Stimulated activated CD8-positive, alpha-beta memory T cell treated with anti-CD3 and anti-CD28 coated beads, Interleukin-15, amount 100 ng/mL, for 4 hours (primary cell): ENCODE data around the gene TMA16.
"Not testable (repeated sequence)": the region's sequence is repeated elsewhere in the genome, so short reads cannot be mapped to it uniquely, and the experiment has no call there.

ENCODE experiments used
- DNase-seq, 2 donors: peaks; one replicate each; pipeline ENCODE4 v3.0.0-alpha.2; 2020; ENCODE audit warnings: low read depth in 2 of 2

Gene TMA16

GRCh38 chr4:163515198-163515597 lies 20.7 kb downstream of the TMA16 start:
- no peak for DNase-seq

GRCh38 chr4:163523791-163524365 lies 29.4 kb downstream of the TMA16 start:
- no peak for DNase-seq

DNA sequence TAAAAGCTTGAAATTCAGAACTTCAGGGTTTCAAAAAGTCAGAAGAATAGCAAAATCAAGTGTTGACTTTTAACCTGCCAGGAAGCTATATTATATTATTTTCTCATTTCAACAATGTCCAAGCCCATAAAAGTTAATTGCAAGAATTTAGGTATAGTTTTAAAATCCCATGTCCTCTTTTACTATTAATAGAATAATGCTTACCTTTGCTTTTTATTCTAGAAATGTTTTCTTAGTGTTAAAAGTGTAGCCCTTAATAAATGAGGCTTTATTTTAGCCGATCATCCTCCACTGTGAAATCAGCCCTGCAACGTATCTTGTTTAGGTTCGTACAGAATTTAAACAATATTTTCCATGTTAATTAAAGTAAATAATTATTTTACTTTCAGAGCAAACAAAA lies 31.5 kb downstream of the TMA16 start:
- DNase-seq, result no peak

GRCh38 chr4:163527172-163527571 lies 32.7 kb downstream of the TMA16 start:
- no peak for DNase-seq

DNA sequence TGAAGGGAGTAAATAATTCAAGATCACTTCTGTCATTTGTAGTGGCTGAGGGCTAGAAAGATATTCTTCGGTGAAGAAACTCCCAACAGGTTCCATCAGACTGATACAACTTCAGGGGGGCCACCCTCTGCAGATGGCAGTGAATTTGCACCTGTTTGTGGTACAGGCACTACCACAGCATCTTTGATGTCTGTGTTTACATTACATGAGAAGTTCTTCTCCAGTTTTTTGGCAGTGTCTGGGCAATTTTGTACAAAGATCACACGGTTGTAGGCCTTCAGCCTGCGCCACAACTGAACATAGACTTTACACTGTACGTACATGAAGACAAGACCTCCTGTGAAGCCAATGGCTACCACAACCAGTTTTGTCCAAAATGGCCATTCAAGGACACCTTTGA lies 34.2 kb downstream of the TMA16 start:
- no peak for DNase-seq

DNA sequence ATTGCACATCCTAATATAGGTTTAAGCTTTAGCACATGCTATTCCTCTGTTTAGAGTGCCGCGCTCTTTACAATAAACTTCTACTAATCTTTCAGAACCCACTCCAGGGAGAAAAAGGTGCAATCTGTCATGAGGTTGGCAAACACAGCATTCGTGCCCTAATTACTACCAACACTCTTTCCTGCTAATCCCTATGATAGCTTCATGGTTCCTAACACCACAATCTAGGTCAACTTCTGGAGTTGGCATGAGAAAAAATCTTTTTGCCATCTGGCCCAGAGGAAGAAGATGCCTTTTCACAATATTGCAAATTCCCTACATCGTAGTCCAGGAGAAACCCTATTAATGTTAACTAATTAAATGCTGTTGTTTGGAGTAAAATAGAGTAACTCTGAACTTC lies 39.6 kb downstream of the TMA16 start:
- DNase-seq, result no peak

DNA sequence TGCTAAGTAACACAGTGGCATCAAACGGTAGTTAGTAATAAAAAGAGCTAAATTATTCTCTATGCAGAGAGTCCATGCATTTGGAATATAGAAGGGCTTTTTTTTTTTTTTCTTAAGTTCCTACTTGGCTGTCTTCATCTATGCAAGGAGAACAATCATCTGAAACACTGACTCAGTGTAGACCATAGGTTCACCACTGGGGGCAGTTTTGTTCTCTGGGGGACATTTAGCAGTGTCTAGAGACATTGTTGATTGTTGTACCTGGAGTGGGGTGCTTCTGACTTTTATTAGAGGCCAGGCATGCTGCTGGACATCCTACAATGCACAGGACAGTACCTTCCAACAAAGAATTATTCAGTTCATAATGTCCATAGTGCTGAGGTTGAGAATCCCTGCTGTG lies 41.2 kb downstream of the TMA16 start:
- DNase-seq, result no peak

DNA sequence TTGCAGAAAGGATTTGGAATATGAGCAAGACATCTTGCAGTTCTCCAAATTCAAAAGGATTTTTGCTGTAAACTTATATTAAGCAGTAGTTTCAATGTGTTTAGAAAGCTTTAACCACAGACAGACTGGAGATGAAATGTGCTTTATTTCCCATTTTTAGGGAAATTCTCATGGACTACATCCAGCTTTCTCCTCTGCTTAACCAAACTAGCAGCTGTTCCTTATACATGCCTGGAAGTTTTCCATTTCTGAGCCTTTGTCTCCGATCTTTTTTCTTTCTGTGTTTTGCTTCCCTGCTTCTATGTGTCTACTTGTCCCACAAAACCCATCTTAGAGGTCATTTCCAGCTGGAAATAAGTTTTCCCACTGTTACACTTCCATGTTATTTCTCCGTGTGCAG lies 41.6 kb downstream of the TMA16 start:
- DNase-seq, result no peak

DNA sequence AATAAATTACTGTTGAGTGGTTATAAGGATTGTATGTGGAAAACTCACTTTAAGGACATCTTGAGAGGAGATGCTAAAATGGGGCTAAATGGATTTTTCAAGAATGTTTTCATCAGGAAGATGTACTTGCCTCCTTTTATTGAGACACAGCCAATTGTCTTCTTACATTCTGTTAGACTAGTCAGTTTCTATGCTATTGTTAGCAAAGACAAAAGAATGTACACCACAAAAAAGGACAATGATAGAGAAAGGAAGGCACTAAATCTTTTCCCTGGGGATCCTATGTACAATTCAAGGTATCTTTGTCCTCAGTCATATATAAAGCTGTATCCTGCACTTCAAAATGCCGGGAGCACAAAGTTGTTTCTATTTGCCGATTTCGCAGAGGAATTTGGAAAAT lies 42.6 kb downstream of the TMA16 start:
- no peak for DNase-seq

GRCh38 chr4:163538820-163539219 lies 44.3 kb downstream of the TMA16 start:
- DNase-seq, result not testable (repeated sequence)

- DNase-seq, result no peak
Measured at GRCh38 chr4:163540448-163540847, 46.0 kb downstream of the TMA16 start.

- DNase-seq, result no peak
Measured at GRCh38 chr4:163540977-163541376, 46.5 kb downstream of the TMA16 start.

- DNase-seq, result no peak
Measured at GRCh38 chr4:163542275-163542674, 47.8 kb downstream of the TMA16 start.

DNA sequence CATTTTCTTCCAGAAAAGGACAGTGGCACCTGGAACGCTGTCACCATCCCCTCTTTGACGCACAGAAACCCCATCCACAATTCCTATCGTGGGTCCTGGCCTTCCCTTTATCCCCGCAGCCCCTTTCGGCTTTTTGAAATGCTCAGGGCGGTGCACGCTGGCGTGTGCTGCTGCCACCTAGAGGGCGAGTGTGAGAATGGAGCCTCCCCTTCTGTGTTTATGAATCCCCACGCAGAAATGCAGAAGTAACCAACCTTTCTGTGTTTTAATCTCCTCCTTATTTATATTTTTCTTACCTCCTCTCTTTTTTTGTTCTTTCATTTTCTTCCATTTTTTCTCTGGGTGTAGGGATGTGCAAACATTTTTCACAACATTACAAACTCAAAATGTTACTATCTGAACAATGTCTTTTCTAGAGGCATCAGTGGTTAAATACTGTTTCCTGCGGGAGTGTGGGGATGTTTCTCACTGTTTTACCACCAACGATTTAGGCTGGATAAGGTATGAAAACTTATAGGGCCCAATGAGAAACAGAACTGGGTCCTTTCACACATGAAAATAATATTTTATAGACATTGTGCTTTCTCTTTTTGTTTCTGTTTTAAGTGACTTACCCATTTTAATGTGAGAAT lies 50.0 kb downstream of the TMA16 start:
- peak; percentile 13 to 34 for DNase-seq

GRCh38 chr4:163548481-163549243 lies 54.2 kb downstream of the TMA16 start:
- DNase-seq, result no peak

- no peak for DNase-seq
Measured at GRCh38 chr4:163550869-163551267, 56.4 kb downstream of the TMA16 start.

DNA sequence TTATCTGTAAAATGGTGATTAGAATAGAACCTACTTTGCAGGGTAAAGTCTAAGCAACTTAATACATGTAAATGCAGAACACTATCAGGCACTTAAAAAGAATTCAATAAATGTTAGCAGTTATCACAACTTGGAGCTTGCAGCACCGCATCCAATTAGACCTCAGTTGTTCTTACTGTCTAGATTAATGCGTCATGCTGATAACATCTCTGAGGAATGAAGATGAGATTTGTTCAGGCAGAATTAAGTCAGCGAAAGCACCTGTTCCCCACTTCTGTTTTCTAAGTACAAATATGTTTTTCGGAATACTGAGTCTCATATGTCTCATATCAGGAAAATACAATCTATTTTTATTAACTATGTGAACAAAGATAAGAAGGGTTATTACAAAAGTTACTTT lies 58.7 kb downstream of the TMA16 start:
- no peak for DNase-seq

DNA sequence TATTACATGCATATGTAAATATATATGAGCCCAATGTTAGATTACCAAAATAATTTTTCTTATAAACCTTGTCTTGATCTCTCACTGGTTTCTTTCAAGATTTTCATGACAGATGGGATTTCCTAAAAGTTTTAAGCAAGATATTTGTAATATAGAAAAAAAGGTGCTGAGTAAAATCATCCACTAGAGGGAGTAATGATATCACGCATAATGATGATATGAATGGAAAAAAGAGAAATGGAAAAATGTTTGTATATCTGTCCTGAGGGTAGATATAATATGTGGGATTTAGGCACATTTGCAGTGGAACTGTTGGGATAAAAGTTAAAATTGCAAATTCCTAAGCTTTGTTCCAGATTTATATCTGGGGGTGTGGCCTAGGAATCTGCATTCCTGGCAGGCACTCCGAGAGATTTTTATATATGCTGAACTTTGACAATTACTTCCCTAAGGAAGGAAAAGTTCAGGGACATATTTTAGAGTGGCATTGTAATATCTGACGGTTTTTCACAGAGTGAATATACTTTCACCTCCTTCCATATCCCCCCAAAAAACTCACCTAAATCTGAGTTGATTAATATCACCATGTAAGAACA lies 60.5 kb downstream of the TMA16 start:
- DNase-seq, result no peak

GRCh38 chr4:163556177-163556576 lies 61.7 kb downstream of the TMA16 start:
- no peak for DNase-seq

DNA sequence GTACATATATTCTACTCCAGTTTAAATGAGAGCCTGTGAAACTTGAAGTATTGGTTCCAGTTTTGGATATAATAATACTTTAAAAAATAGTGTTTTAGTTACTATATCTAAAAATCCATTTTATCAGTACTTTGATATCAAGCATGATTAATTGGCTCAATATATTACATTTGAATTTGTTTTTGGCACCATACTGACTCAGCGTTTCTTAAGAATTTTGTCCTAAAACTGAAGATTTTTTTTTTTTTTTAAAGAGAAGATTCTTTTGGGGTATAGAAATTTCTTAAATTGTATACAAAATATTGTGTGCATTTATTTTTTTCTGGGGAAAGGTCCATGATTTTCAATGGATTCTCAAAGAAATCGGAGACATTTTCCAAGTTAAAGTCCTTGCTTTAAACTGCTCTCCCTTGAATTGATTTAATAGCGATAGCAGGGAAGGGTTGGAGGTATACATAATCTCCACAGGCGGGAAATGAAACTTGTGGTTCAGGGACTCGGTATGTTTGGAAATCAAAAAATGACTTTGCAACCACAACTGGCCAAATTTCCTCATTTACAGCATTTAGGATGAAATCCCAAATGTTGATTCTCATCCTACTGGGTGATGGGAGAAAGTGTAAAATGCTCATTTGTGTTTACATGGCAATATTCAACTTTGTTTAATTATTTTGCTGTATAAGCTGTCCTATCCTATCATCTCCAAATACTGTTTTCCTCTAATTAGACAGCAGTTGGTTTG lies 62.3 kb downstream of the TMA16 start:
- no peak for DNase-seq

DNA sequence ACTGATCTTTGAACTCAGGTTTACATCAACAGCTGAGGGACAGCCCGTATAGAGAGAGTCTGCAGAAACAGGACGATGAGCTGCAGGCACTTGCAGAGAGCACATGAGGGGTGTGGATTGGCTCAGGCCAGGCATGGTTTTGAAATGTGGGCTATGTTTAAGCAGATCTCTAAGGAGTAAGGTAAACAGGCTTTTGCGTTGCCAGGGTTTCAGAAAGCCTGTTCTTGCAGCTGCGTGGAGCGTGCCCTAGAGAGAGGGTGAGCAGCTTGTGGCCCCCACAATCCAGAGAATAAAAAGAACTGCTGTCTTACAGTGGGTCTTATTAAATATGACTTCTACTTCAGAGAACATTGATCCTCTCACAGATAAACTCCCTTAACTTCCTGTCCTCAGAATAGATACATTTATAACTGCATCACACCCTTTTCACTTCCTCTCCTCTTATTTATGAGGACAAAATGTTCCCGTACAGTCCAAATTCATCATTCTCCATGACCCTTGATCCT lies 64.1 kb downstream of the TMA16 start:
- no peak for DNase-seq

DNA sequence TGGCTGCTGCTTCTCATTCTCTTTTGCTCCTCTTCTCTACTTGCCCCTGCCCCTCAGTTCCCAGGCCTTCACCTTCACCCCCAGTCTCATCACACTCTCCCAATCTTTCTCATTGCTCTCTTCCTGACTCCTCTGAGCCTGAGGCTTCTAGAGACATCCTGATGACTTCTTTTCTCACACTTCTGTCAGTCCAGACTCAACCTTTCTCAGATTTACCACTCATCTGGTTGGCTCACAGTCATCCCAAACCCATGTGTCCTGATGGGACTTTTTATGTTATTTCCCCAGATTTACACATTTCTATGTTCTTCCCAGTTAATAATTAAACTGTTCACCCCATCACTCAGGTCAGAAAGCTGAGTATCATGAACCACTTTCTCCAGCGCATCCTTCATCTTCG lies 68.0 kb downstream of the TMA16 start:
- no peak for DNase-seq
